ENCODE data around the gene NGFR.

The NGFR gene

DNA sequence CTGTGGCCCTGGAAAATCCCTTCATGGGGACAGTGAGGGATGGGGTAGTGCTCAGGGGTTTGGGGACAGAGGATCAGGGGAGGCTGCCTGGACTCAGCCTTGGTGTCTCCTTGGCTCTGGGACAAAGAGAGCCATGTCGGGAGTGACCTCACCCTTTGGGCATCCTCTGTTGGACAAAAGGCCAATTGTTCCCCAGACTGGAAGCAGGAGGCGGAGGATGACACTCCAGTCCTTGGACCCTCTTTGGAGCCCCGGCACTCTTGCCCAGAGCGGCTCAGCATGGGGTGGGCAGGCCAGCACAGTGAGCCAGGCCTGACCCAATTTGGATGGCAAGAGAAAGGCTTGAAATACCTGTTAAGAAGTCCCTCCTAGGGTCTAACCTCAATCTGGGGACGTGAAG, 41.0 kb upstream of the NGFR start:
- Histone ChIP-seq H2AFZ (ENCODE audit: low read length) (no peak overlapping the region), H3K9me2 (replicated peaks; ENCODE audit: insufficient read depth, low read length) (no peaks in the 10 kb centered on the region), H3K4me1 (ENCODE audit: low read length) (no peaks in the 10 kb centered on the region), H3K27ac (ENCODE audit: low read length) (no peak overlapping the region), H3K4me3 (ENCODE audit: low read length) (no peak overlapping the region), H3K36me3 (replicated peaks; ENCODE audit: insufficient read depth, low read length) (no peaks in the 10 kb centered on the region), H3K9me3 (replicated peaks; ENCODE audit: insufficient read depth, low read length) (no peaks in the 10 kb centered on the region), H3K27me3 (replicated peaks; ENCODE audit: insufficient read depth, low read length) (peaks cover 96% of the 10 kb centered on the region), H3F3A (ENCODE audit: insufficient read depth, low read length) (no peaks in the 10 kb centered on the region), H3K9ac (ENCODE audit: low read length) (no peak overlapping the region), H4K20me1 (ENCODE audit: insufficient read depth, low read length) (no peaks in the 10 kb centered on the region), H3K4me2 (ENCODE audit: low read depth, low read length) (no peak overlapping the region), H3K79me2 (ENCODE audit: low read length) (no peaks in the 10 kb centered on the region)
- TF ChIP-seq EZH2phosphoT487 (IDR thresholded peaks at IDR 0.05; ENCODE audit: low read length) (no peak), EZH2 (optimal IDR thresholded peaks at IDR 0.05; ENCODE audit: low read depth, low read length) (no peak)
- TF ChIP-seq, protein P1, sequence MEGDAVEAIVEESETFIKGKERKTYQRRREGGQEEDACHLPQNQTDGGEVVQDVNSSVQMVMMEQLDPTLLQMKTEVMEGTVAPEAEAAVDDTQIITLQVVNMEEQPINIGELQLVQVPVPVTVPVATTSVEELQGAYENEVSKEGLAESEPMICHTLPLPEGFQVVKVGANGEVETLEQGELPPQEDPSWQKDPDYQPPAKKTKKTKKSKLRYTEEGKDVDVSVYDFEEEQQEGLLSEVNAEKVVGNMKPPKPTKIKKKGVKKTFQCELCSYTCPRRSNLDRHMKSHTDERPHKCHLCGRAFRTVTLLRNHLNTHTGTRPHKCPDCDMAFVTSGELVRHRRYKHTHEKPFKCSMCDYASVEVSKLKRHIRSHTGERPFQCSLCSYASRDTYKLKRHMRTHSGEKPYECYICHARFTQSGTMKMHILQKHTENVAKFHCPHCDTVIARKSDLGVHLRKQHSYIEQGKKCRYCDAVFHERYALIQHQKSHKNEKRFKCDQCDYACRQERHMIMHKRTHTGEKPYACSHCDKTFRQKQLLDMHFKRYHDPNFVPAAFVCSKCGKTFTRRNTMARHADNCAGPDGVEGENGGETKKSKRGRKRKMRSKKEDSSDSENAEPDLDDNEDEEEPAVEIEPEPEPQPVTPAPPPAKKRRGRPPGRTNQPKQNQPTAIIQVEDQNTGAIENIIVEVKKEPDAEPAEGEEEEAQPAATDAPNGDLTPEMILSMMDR (IDR thresholded peaks at IDR 0.05; ENCODE audit: low read length) = no peak
- DNase-seq = no peak

GRCh38 chr17:49455272-49455861, 39.7 kb upstream of the NGFR start:
- no peak overlapping the region for H3K27ac ChIP-seq (ENCODE audit: low read length)

DNA sequence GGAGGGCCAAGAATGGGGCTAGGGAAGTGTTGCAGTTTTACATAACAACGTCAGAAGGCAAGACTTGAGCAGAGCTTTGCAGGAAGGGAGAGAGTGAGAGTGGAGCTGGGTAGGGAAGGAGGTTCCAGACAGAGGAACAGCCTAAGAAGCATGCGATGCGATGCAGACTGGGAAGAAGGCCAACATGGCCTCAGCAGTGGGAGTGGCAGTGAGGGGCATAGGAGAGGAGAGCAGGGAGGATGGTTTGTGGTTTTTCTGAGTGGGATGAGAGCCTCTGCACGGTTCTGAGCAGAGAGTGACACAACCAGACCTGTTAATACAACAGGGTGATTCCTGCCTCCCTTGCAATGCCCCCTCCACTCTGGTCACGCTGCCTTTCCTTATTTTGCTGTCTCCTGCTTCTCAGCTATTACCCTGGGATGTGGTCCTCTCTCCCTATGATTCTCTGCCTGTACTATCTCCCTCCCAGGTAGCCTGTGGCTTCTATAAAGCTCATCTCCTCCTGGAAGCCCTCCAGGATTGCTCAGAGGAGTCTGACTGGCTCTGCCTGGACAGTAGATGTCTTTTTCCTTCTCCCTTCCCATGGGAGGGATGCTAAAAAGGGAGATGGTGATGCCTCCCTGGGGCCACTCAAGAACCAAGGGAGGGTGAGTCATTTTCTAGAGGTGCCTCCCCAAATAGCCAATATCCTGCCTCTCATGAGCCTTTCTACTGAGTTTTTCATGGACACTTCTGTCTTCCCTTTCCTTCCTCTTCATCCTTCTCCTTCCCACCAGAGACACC, 38.7 kb upstream of the NGFR start:
- no peak overlapping the region for H3K27ac ChIP-seq (ENCODE audit: low read length)
- H3K4me2 ChIP-seq (ENCODE audit: low read depth, low read length) = no peak overlapping the region
- no peaks in the 10 kb centered on the region for H3K79me2 ChIP-seq (ENCODE audit: low read length)
- H3K9me2 ChIP-seq (replicated peaks; ENCODE audit: insufficient read depth, low read length) = no peaks in the 10 kb centered on the region
- H3K9ac ChIP-seq (ENCODE audit: low read length) = no peak overlapping the region
- H3K4me3 ChIP-seq (ENCODE audit: low read length) = no peak overlapping the region
- H3F3A ChIP-seq (ENCODE audit: insufficient read depth, low read length) = no peaks in the 10 kb centered on the region
- no peak for DNase-seq
- H2AFZ ChIP-seq (ENCODE audit: low read length) = no peak overlapping the region
- no peaks in the 10 kb centered on the region for H3K9me3 ChIP-seq (replicated peaks; ENCODE audit: insufficient read depth, low read length)
- no peaks in the 10 kb centered on the region for H3K4me1 ChIP-seq (ENCODE audit: low read length)
- H3K27me3 ChIP-seq (replicated peaks; ENCODE audit: insufficient read depth, low read length) = peaks cover 100% of the 10 kb centered on the region
- no peak for TF ChIP-seq EZH2 (optimal IDR thresholded peaks at IDR 0.05; ENCODE audit: low read depth, low read length)
- TF ChIP-seq, protein P1 (IDR thresholded peaks at IDR 0.05; ENCODE audit: low read length) = no peak
- TF ChIP-seq EZH2phosphoT487 (IDR thresholded peaks at IDR 0.05; ENCODE audit: low read length) = no peak
- no peaks in the 10 kb centered on the region for H4K20me1 ChIP-seq (ENCODE audit: insufficient read depth, low read length)
- H3K36me3 ChIP-seq (replicated peaks; ENCODE audit: insufficient read depth, low read length) = no peaks in the 10 kb centered on the region

More at GRCh38 chr17:49455272-49455861, 39.7 kb upstream of the NGFR start:
- Histone ChIP-seq H4K20me1 (ENCODE audit: insufficient read depth, low read length) (no peaks in the 10 kb centered on the region), H3K9ac (ENCODE audit: low read length) (no peak overlapping the region), H3K36me3 (replicated peaks; ENCODE audit: insufficient read depth, low read length) (no peaks in the 10 kb centered on the region), H3K4me1 (ENCODE audit: low read length) (no peaks in the 10 kb centered on the region), H3K79me2 (ENCODE audit: low read length) (no peaks in the 10 kb centered on the region), H3F3A (ENCODE audit: insufficient read depth, low read length) (no peaks in the 10 kb centered on the region), H3K4me3 (ENCODE audit: low read length) (no peak overlapping the region), H3K4me2 (ENCODE audit: low read depth, low read length) (no peak overlapping the region), H3K9me3 (replicated peaks; ENCODE audit: insufficient read depth, low read length) (no peaks in the 10 kb centered on the region), H2AFZ (ENCODE audit: low read length) (no peak overlapping the region), H3K27me3 (replicated peaks; ENCODE audit: insufficient read depth, low read length) (peaks cover 99% of the 10 kb centered on the region), H3K9me2 (replicated peaks; ENCODE audit: insufficient read depth, low read length) (no peaks in the 10 kb centered on the region)
- DNase-seq = no peak
- no peak for TF ChIP-seq EZH2 (optimal IDR thresholded peaks at IDR 0.05; ENCODE audit: low read depth, low read length)
- no peak for TF ChIP-seq EZH2phosphoT487 (IDR thresholded peaks at IDR 0.05; ENCODE audit: low read length)
- TF ChIP-seq, protein P1 (IDR thresholded peaks at IDR 0.05; ENCODE audit: low read length) = no peak
